ENCODE data around the gene SLC44A5.

- no peak for TF ChIP-seq CTCF (IDR thresholded peaks at IDR 0.05)
- no peak for TF ChIP-seq POLR2A (IDR thresholded peaks at IDR 0.05)
- no peak for TF ChIP-seq EP300 (IDR thresholded peaks at IDR 0.05)
Observed at GRCh38 chr1:75234562-75234961, 376.4 kb downstream of the SLC44A5 start.
